DOHH2 (cell line): Measurements from ENCODE around the gene HOTAIR.

Experiments used
- H3F3A ChIP-seq: fragments of 200-600 bp; sonication (generic), shearing (Covaris generic); 2 replicates; pipeline ENCODE4 v1.6.0; 2016; ENCODE audit warnings: antibody characterized with exemption, mild to moderate bottlenecking; ENCODE audit not compliant: control insufficient read depth, insufficient read depth
- H3K27ac ChIP-seq: fragments of 200-600 bp; sonication (generic); 2 replicates; pipeline ENCODE4 v1.5.1; 2014; ENCODE audit warnings: low read depth, mild to moderate bottlenecking, low read length, moderate library complexity
- H3K27me3 ChIP-seq: fragments of 200-600 bp; sonication (generic); 2 replicates; pipeline ENCODE4 v1.6.1; 2014; ENCODE audit warnings: mild to moderate bottlenecking, low read length, mixed read lengths; ENCODE audit not compliant: control insufficient read depth
- H3K36me3 ChIP-seq: fragments of 200-600 bp; sonication (generic); 2 replicates; pipeline ENCODE4 v1.6.1; 2014; ENCODE audit warnings: mild to moderate bottlenecking, low read length, moderate library complexity, mixed read lengths; ENCODE audit not compliant: control insufficient read depth
- H3K4me1 ChIP-seq: fragments of 200-600 bp; sonication (generic); 2 replicates; pipeline ENCODE4 v1.6.1; 2014; ENCODE audit warnings: mild to moderate bottlenecking, low read length, mixed read lengths; ENCODE audit not compliant: control insufficient read depth
- H3K4me2 ChIP-seq: fragments of 200-600 bp; sonication (generic); 2 replicates; pipeline ENCODE4 v1.6.0; 2014; ENCODE audit warnings: mild to moderate bottlenecking, low read length, moderate library complexity
- H3K4me3 ChIP-seq: fragments of 200-600 bp; sonication (generic); 2 replicates; pipeline ENCODE4 v1.5.1; 2014; ENCODE audit warnings: mild to moderate bottlenecking, low read length, mixed read lengths
- H3K79me2 ChIP-seq: fragments of 200-600 bp; sonication (generic); 2 replicates; pipeline ENCODE4 v1.6.1; 2014; ENCODE audit warnings: mild to moderate bottlenecking, low read length, mixed read lengths; ENCODE audit not compliant: control insufficient read depth
- H3K9me2 ChIP-seq: fragments of 200-600 bp; sonication (generic); replicated peaks from 2 replicates; pipeline ENCODE4 v1.6.1; 2014; ENCODE audit warnings: mild to moderate bottlenecking, low read length, mixed read lengths; ENCODE audit not compliant: control insufficient read depth
- H3K9me3 ChIP-seq: fragments of 200-600 bp; sonication (generic); 2 replicates; pipeline ENCODE4 v1.6.1; 2014; ENCODE audit warnings: antibody characterized with exemption, low read length, mixed read lengths; ENCODE audit not compliant: control insufficient read depth, insufficient read depth
- H4K20me1 ChIP-seq: fragments of 200-600 bp; sonication (generic); 2 replicates; pipeline ENCODE4 v1.6.0; 2014; ENCODE audit warnings: low read depth, mild to moderate bottlenecking, antibody characterized with exemption, low read length, moderate library complexity; ENCODE audit not compliant: control insufficient read depth, insufficient read depth
- CTCF ChIP-seq: fragments of 200-600 bp; sonication (generic); IDR thresholded peaks from one replicate; pipeline ENCODE4 v1.5.1; 2014; ENCODE audit warnings: antibody characterized with exemption, mild to moderate bottlenecking, low read depth, low read length; ENCODE audit not compliant: poor library complexity, severe bottlenecking
- EZH2phosphoT487 ChIP-seq: fragments of 200-600 bp; sonication (generic); IDR thresholded peaks from 2 replicates; pipeline ENCODE4 v1.6.1; 2017; ENCODE audit warnings: borderline replicate concordance, mild to moderate bottlenecking, antibody characterized with exemption, low read length, moderate library complexity, mixed read lengths

The HOTAIR gene

GRCh38 chr12:53998110-53998899, 23.6 kb upstream of the HOTAIR start:
- no peaks in the 10 kb centered on the region for H3K9me2 ChIP-seq
- no peak overlapping the region for H3K27ac ChIP-seq
- peaks cover 80% of the 10 kb centered on the region for H3K27me3 ChIP-seq
- H3K4me3 ChIP-seq, result no peak overlapping the region
- H3K4me2 ChIP-seq, result no peak overlapping the region
- no peaks in the 10 kb centered on the region for H3K79me2 ChIP-seq
- no peaks in the 10 kb centered on the region for H4K20me1 ChIP-seq
- no peaks in the 10 kb centered on the region for H3F3A ChIP-seq
- TF ChIP-seq CTCF (no peak), EZH2phosphoT487 (no peak)
- no peaks in the 10 kb centered on the region for H3K9me3 ChIP-seq
- H3K36me3 ChIP-seq, result no peaks in the 10 kb centered on the region
- peaks cover 16% of the 10 kb centered on the region for H3K4me1 ChIP-seq

GRCh38 chr12:53997204-53998109, 22.7 kb upstream of the HOTAIR start:
- Histone ChIP-seq H3K36me3 (no peaks in the 10 kb centered on the region), H3K27me3 (peaks cover 80% of the 10 kb centered on the region), H3K27ac (no peak overlapping the region), H3K4me3 (no peak overlapping the region), H3F3A (no peaks in the 10 kb centered on the region), H4K20me1 (no peaks in the 10 kb centered on the region), H3K9me3 (no peaks in the 10 kb centered on the region), H3K9me2 (no peaks in the 10 kb centered on the region), H3K79me2 (no peaks in the 10 kb centered on the region), H3K4me2 (no peak overlapping the region), H3K4me1 (peaks cover 16% of the 10 kb centered on the region)
- TF ChIP-seq EZH2phosphoT487, result no peak; the same call in 1 of the 2 replicates
- TF ChIP-seq CTCF, result no peak

GRCh38 chr12:53996240-53997203, 21.8 kb upstream of the HOTAIR start:
- Histone ChIP-seq H3K4me3 (peak overlapping the region; percentile 45), H3K9me3 (no peaks in the 10 kb centered on the region), H3K4me1 (peaks cover 16% of the 10 kb centered on the region), H3F3A (no peaks in the 10 kb centered on the region), H3K27ac (no peak overlapping the region), H3K36me3 (no peaks in the 10 kb centered on the region), H4K20me1 (no peaks in the 10 kb centered on the region), H3K79me2 (no peaks in the 10 kb centered on the region), H3K4me2 (peak overlapping the region; percentile 64), H3K9me2 (no peaks in the 10 kb centered on the region), H3K27me3 (peaks cover 80% of the 10 kb centered on the region)
- no peak for TF ChIP-seq EZH2phosphoT487
- no peak for TF ChIP-seq CTCF
